HTERT RPE-1 (cell line): ENCODE results near the gene LIG3.
"Not testable (repeated sequence)": the region's sequence is repeated elsewhere in the genome, so short reads cannot be mapped to it uniquely, and the experiment has no call there.

Source experiments
- in situ Hi-C: fragments of 300-500 bp; cut with MboI; formaldehyde crosslinking; loops from 4 replicates; pipeline ENCODE4 v1.14.3; 2020; ENCODE audit warnings: low sequenced_read_pairs

The LIG3 gene

GRCh38 chr17:34980353-34980680 lies at the start of gene LIG3:
TSS of gene LIG3 (plus strand) at chr17:34980512. CDS start at chr17:34983006, 2,494 bp downstream.
- in situ Hi-C loops = no loop called here

GRCh38 chr17:34950780-34951179 lies 29.5 kb upstream of the LIG3 start:
- in situ Hi-C loops = not testable (repeated sequence)

GRCh38 chr17:34958438-34958837 lies 21.9 kb upstream of the LIG3 start:
- in situ Hi-C loops = no loop called here

DNA sequence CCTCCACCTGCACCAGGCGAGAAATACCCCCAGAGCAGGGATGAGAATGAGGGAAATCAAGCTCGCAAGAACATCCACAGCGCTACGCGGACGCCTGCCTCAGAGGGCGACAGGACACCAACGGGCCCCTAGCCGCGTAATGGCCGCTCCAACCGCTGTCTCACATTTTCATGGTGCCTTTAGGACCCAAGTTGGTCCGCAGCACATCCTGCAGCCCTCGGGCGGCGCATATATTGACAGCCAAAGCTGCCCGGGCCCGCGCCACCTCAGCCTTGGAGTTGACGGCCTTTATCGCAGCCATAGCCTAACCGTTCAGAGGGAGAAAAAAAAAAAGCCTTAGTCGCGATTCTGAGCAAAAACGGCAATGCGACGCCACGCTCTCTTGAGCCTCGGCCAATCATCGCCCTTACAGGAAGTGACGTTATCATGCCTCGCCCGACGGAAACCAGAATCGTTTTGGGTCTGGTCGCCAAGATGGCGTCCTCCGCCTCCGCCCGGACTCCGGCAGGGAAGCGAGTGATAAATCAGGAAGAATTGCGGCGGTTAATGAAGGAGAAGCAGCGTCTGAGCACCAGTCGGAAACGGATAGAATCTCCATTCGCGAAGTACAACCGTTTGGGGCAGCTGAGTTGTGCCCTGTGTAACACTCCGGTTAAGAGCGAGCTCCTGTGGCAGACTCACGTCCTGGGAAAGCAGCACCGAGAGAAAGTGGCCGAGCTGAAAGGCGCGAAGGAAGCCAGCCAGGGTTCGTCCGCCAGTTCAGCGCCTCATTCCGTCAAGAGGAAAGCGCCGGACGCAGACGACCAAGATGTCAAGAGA lies 19.0 kb upstream of the LIG3 start, which contains the start of the genes CCT6B and ZNF830:
CCT6B (minus strand) TSS at position 368 of the 819 bp plus-strand sequence; CDS start at position 301, 67 bp downstream.
ZNF830 (plus strand) TSS at position 448 of the 819 bp plus-strand sequence; CDS start at position 475, 27 bp downstream.
- in situ Hi-C loops = no loop called here

DNA sequence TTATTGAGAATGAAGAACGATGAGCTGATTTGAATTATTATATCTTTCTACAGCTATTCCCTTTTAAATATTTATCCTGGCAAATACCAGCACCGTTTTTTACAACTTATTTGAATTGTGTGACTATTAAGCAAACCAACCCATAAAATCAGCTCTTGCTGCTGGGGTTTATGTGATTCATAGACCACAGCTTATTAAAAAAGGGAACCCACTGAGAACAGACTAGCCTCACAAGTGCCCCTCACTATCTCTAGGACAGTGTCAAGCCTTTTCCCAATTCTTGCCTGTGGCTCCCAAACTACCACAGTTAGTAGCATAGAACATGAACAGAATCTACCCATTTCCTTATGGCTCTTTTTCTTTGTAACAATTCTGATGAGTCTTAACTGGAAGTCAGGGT lies 6.1 kb upstream of the LIG3 start:
- in situ Hi-C loops = no loop called here

GRCh38 chr17:34974794-34975785 lies 5.2 kb upstream of the LIG3 start:
- in situ Hi-C loops = no loop called here

GRCh38 chr17:34979153-34979552 lies 1.2 kb upstream of the LIG3 start:
- in situ Hi-C loops = no loop called here

- in situ Hi-C loops = no loop called here
Measured at GRCh38 chr17:34979650-34980352, 511 bp upstream of the LIG3 start.

GRCh38 chr17:34980681-34981537 lies 597 bp downstream of the LIG3 start:
- in situ Hi-C loops = no loop called here

DNA sequence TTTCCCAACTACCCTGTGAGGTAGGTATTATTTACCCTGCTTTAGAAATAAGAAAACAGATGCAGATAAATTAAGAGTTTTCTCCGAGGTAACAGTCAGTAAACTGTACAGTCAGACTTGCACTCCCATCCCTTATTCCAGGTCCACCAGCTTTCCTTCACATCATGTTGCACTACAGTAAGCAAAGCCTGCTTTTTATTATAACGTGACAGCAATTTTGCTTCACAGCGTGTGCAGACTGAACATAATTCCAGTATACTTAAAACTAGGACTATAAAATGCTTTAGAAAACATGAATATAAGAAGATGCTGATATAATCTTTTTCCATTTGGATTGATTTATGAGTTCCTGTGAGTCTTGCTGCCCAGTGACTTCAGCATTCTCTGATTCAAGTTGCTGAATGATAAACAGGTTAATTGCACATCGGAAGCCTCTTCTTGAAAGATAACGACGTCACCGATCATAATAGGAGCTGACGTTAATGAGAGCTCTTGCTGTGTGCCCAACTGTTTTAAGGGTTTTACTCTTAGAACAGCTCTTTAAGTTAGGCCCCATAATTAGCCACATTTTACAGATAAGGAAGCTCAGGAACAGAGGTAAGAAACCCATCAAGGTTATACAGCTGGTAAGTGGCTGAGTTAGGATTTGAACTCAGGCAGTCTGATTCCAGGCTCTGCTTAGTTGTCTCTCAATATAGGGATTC lies 1.4 kb downstream of the LIG3 start:
- in situ Hi-C loops = no loop called here

- in situ Hi-C loops = no loop called here
Measured at GRCh38 chr17:34987232-34987631, 6.9 kb downstream of the LIG3 start.

DNA sequence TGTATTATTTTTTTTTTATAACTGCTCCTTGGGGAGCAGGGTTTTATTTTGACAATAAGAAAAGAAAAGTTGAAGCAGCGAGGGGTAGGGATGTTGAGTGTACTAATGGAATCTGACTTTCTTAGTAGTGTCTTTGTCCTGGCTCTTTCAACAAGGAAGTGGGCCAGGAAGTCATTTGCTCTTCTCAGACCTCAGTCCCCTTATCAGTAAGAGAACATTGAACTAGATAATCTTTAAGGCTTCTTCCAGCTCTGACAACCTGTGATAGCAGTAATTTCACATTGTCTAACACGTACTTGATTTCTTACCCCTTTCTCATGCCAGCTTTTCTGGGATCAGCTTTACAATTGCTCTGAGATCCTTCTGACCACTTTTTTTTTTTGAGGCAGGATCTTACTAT lies 8.3 kb downstream of the LIG3 start:
- in situ Hi-C loops = no loop called here

DNA sequence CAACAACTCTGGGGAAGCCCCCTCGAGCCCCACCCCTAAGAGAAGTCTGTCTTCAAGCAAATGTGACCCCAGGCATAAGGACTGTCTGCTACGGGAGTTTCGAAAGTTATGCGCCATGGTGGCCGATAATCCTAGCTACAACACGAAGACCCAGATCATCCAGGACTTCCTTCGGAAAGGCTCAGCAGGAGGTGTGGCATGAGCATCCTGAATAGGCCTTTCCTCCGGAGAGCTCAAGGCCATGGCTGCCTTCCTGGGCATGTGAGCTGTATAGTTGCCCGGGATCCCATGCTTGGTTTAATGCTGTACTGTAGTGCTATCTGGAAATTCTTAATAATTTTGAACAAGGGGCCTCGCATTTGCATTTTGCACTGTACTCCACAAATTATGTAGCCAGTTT lies 9.2 kb downstream of the LIG3 start:
- in situ Hi-C loops = no loop called here

- in situ Hi-C loops = no loop called here
Measured at GRCh38 chr17:34990921-34991365, 10.6 kb downstream of the LIG3 start.

GRCh38 chr17:34991606-34992005 lies 11.3 kb downstream of the LIG3 start:
- in situ Hi-C loops = no loop called here

GRCh38 chr17:34993031-34993430 lies 12.7 kb downstream of the LIG3 start:
- in situ Hi-C loops = no loop called here

DNA sequence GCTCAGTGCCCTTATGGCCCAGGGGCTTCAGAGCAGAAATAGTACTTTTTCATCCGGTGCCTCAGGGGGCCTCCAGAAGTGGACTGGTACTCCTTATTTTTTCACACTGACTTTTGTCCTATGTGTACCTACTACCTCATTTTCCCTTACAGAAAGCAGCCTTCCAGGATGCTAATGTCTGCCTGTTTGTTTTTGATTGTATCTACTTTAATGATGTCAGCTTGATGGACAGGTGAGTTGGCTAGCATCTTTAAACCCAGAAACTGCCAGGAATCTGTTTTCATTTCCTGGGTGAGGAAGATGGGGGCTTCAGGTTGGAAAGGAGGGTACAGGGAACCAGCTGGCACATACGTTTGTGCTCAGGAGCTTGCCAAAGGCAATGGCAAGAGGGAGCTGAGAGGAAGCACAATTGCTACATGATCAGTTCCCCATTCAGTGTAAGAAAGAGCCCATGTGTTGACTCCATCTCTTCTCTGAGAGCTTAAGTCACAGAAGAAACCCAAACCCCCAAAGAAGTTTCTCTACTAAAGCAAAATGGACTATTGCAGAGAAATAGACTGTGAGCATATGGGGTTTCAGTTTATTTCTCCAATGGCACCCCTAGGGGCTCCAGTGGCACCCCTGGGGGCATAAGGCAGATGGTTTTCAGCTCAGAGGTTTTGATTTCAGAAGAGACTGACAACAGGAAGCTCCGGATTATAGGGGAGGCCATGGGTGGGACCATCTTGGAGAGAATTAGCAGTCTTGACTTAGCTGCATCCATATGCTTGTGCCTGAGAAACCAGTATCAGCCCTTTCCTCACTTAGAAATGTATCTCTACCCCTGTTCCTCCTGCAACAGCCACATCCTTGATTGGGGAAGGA lies 16.3 kb downstream of the LIG3 start:
- in situ Hi-C loops = no loop called here

DNA sequence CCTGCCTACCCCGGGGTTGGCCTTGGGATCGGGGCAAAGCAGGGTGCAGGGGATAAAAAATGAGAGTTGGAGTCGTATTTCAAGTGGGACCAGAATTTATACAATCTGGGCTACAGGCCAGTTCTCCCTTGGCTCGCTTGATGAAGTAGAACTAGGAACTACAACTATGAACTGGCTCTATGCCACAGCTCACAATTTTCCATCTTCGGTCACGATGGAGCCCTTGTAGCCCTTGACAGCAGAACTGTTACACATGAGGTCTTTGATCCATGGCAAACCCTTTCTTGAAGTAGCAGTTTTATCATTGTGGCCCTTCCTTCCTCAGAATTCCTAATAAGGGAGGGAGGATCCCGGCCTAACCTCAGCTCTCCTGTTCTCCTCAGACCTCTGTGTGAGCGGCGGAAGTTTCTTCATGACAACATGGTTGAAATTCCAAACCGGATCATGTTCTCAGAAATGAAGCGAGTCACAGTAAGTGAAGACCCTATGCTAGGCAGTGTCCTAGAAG lies 17.1 kb downstream of the LIG3 start:
- in situ Hi-C loops = no loop called here
